Measurements from ENCODE around the gene PADI6. TPM values are rescaled to one million over a fixed set of nuclear protein-coding genes. Genes with fewer than 3 reads are reported as not detected.

Gene PADI6
- total RNA-seq, 2 experiments from 2014 or later, result not detected

GRCh38 chr1:17347769-17348592, 24.0 kb upstream of the PADI6 start:
- no peaks in the 10 kb centered on the region for H3K27me3 ChIP-seq (ENCODE audit: control insufficient read depth in 1 of 2, insufficient read depth in 2 of 2, low read length in 2 of 2)
- H3K27ac Mint-ChIP-seq, result no peak overlapping the region
- intact Hi-C loops (cut with DNase I, micrococcal nuclease), result no loop called here
- no peaks in the 10 kb centered on the region for H3K36me3 ChIP-seq (ENCODE audit: insufficient read depth, low read length)
- peaks cover 8% of the 10 kb centered on the region for H3K27me3 Mint-ChIP-seq
- no peaks in the 10 kb centered on the region for H3K36me3 Mint-ChIP-seq (ENCODE audit: low read depth)
- ChIA-PET CTCF (interaction anchor here (0.7 kb wide), 1 partner anchor 9 kb away, joined by 3 read pairs; no protein-coding TSS in a partner anchor), POLR2A (no interaction called here)
- H3K9me3 ChIP-seq (ENCODE audit: control insufficient read depth in 1 of 2, insufficient read depth in 1 of 2, low read length in 2 of 2), result no peaks in the 10 kb centered on the region
- H3K4me3 ChIP-seq (ENCODE audit: low read length), result no peak overlapping the region
- no peak for TF ChIP-seq CTCF (IDR thresholded peaks at IDR 0.05)
- ATAC-seq (ENCODE audit: poor library complexity), result no peak
- H3K27ac ChIP-seq (ENCODE audit: low read depth in 1 of 2, low read length in 2 of 2), result no peak overlapping the region
- no peak overlapping the region for H3K4me3 Mint-ChIP-seq
- H3K4me1 Mint-ChIP-seq (ENCODE audit: low read depth), result peaks cover 5% of the 10 kb centered on the region
- H3K4me1 ChIP-seq (ENCODE audit: insufficient read depth, low read length), result no peaks in the 10 kb centered on the region
- peaks cover 4% of the 10 kb centered on the region for H3K9me3 Mint-ChIP-seq
- DNase-seq, result no peak

GRCh38 chr1:17348593-17349234, 23.3 kb upstream of the PADI6 start:
- TF ChIP-seq CTCF (IDR thresholded peaks at IDR 0.05), result no peak
- Histone ChIP-seq H3K36me3 (ENCODE audit: insufficient read depth, low read length) (no peaks in the 10 kb centered on the region), H3K27ac (ENCODE audit: low read depth in 1 of 2, low read length in 2 of 2) (no peak overlapping the region), H3K9me3 (ENCODE audit: control insufficient read depth in 1 of 2, insufficient read depth in 1 of 2, low read length in 2 of 2) (no peaks in the 10 kb centered on the region), H3K4me3 (ENCODE audit: low read length) (no peak overlapping the region), H3K4me1 (ENCODE audit: insufficient read depth, low read length) (no peaks in the 10 kb centered on the region), H3K27me3 (ENCODE audit: control insufficient read depth in 1 of 2, insufficient read depth in 2 of 2, low read length in 2 of 2) (no peaks in the 10 kb centered on the region)
- H3K36me3 Mint-ChIP-seq (ENCODE audit: low read depth), result no peaks in the 10 kb centered on the region
- H3K4me1 Mint-ChIP-seq (ENCODE audit: low read depth), result peaks cover 5% of the 10 kb centered on the region
- H3K4me3 Mint-ChIP-seq, result no peak overlapping the region
- intact Hi-C loops (cut with DNase I, micrococcal nuclease), result no loop called here
- CTCF ChIA-PET, result no interaction called here
- DNase-seq (no peak), ATAC-seq (ENCODE audit: poor library complexity) (no peak)
- H3K27ac Mint-ChIP-seq, result no peak overlapping the region
- H3K27me3 Mint-ChIP-seq, result peaks cover 4% of the 10 kb centered on the region
- POLR2A ChIA-PET, result no interaction called here
- H3K9me3 Mint-ChIP-seq, result peaks cover 4% of the 10 kb centered on the region

- no peak for ATAC-seq (ENCODE audit: poor library complexity)
- no peak overlapping the region for H3K27ac Mint-ChIP-seq
- no peaks in the 10 kb centered on the region for H3K9me3 Mint-ChIP-seq
- no peak for TF ChIP-seq CTCF (IDR thresholded peaks at IDR 0.05)
- intact Hi-C loops (cut with DNase I, micrococcal nuclease), result no loop called here
- no peaks in the 10 kb centered on the region for H3K27me3 Mint-ChIP-seq
- ChIA-PET CTCF (no interaction called here), POLR2A (no interaction called here)
- no peak for DNase-seq
- Histone ChIP-seq H3K4me3 (ENCODE audit: low read length) (no peak overlapping the region), H3K4me1 (ENCODE audit: insufficient read depth, low read length) (no peaks in the 10 kb centered on the region), H3K27me3 (ENCODE audit: control insufficient read depth in 1 of 2, insufficient read depth in 2 of 2, low read length in 2 of 2) (no peaks in the 10 kb centered on the region), H3K36me3 (ENCODE audit: insufficient read depth, low read length) (no peaks in the 10 kb centered on the region), H3K27ac (ENCODE audit: low read depth in 1 of 2, low read length in 2 of 2) (no peak overlapping the region), H3K9me3 (ENCODE audit: control insufficient read depth in 1 of 2, insufficient read depth in 1 of 2, low read length in 2 of 2) (no peaks in the 10 kb centered on the region)
- H3K4me3 Mint-ChIP-seq, result no peak overlapping the region
- peaks cover 5% of the 10 kb centered on the region for H3K4me1 Mint-ChIP-seq (ENCODE audit: low read depth)
- H3K36me3 Mint-ChIP-seq (ENCODE audit: low read depth), result no peaks in the 10 kb centered on the region
These were observed 21.9 kb upstream of the PADI6 start for GRCh38 chr1:17350083-17350482.
